HepG2 (cell line): ENCODE measurements around the gene MTMR1. TPM values are rescaled to one million over a fixed set of nuclear protein-coding genes. Genes with fewer than 3 reads are reported as not detected.

Experiments
- ATAC-seq: fragments of 200-7000 bp; cut with Tn5 transposase; 3 replicates; pipeline ENCODE4 v1.9.1; 2020; ENCODE audit warnings: mild to moderate bottlenecking, moderate library complexity
- BruUV-seq: library from RNA; stranded (reverse); fragments of 400-500 nt; replicated peaks from 2 replicates; lab custom pipeline; 2021; lab: Mats Ljungman, UMichigan
- CTCF ChIA-PET: fragments of 300-600 bp; formaldehyde crosslinking; extraction: SDS; loops from one replicate; lab custom pipeline; 2021; ENCODE audit warnings: low total read pairs, inconsistent platforms, low intra/inter-chr PET ratio; lab: Yijun Ruan, JAX
- POLR2A ChIA-PET: fragments of 350-600 bp; sonication (Branson Sonifier 250); formaldehyde crosslinking; loops from one replicate; lab custom pipeline; 2020; ENCODE audit warnings: antibody characterized with exemption, inconsistent platforms; lab: Yijun Ruan, JAX
- DNase-seq: peaks from one replicate; pipeline ENCODE4 v3.0.0-alpha.2; 2015; ENCODE audit warnings: low spot score
- FAIRE-seq: peaks from 3 replicates; lab custom pipeline; 2011; peaks lifted over from hg19 to GRCh38; lab: Jason Lieb, UNC
- H2AFZ ChIP-seq: one replicate; pipeline ENCODE4 v1.6.1; 2011; ENCODE audit warnings: low read length, inconsistent platforms
- H3K27ac ChIP-seq: fragments of 300-600 bp; 3 replicates; pipeline ENCODE4 v1.8.0; 2011; ENCODE audit warnings: mixed run types, mild to moderate bottlenecking, mixed read lengths, low read length, inconsistent platforms; ENCODE audit not compliant: insufficient read depth; ENCODE audit errors: extremely low read length
- H3K27me3 ChIP-seq, 2 experiments: fragments of 200-600 bp in 1 of 2; 2 replicates in 1 of 2; 3 replicates in 1 of 2; pipeline versions ENCODE4 v1.6.0 to v1.8.0; 2011; ENCODE audit warnings: low read length in 2 of 2, mild to moderate bottlenecking in 2 of 2, moderate library complexity in 2 of 2, inconsistent platforms in 1 of 2; ENCODE audit not compliant: insufficient read depth in 2 of 2, control insufficient read depth in 1 of 2
- H3K36me3 ChIP-seq, 2 experiments: fragments of 200-600 bp in 1 of 2; replicated peaks in 1 of 2; 2 replicates in 1 of 2; 3 replicates in 1 of 2; pipeline versions ENCODE4 v1.5.1 to v1.8.0; 2011; ENCODE audit warnings: low read length in 2 of 2, inconsistent platforms in 1 of 2; ENCODE audit not compliant: insufficient read depth in 2 of 2, control insufficient read depth in 1 of 2
- H3K4me1 ChIP-seq: 2 replicates; pipeline ENCODE4 v1.5.1; 2012; ENCODE audit warnings: low read length, inconsistent platforms; ENCODE audit not compliant: insufficient read depth
- H3K4me2 ChIP-seq: 2 replicates; pipeline ENCODE4 v1.6.0; 2011; ENCODE audit warnings: low read depth, low read length, inconsistent platforms
- H3K4me3 ChIP-seq, 3 experiments: fragments of 200-600 bp in 1 of 3; sonication (generic), shearing (Covaris generic) in 1 of 3; replicated peaks in 1 of 3; 2 replicates each; pipeline ENCODE4 v1.5.1; 2011 to 2016; ENCODE audit warnings: low read length in 3 of 3, inconsistent platforms in 2 of 3, low read depth in 2 of 3, mild to moderate bottlenecking in 2 of 3, control low read depth in 1 of 3, mixed read lengths in 1 of 3; ENCODE audit not compliant: insufficient read depth in 1 of 3
- H3K79me2 ChIP-seq: one replicate; pipeline ENCODE4 v1.6.1; 2011; ENCODE audit warnings: low read length, inconsistent platforms; ENCODE audit not compliant: insufficient read depth
- H3K9ac ChIP-seq: 2 replicates; pipeline ENCODE4 v1.6.0; 2011; ENCODE audit warnings: mild to moderate bottlenecking, low read depth, low read length, inconsistent platforms; ENCODE audit not compliant: insufficient read depth
- H3K9me3 ChIP-seq: 2 replicates; pipeline ENCODE4 v1.5.1; 2012; ENCODE audit warnings: mild to moderate bottlenecking, low read length
- H4K20me1 ChIP-seq: 2 replicates; pipeline ENCODE4 v1.6.0; 2011; ENCODE audit warnings: inconsistent platforms, mild to moderate bottlenecking, low read length, moderate library complexity; ENCODE audit not compliant: insufficient read depth
- ATM ChIP-seq: fragments of 450-650 bp; IDR thresholded peaks from 2 replicates; pipeline ENCODE4 v1.7.1; 2017; ENCODE audit warnings: mild to moderate bottlenecking, borderline replicate concordance
- FOXC1 ChIP-seq: sonication (generic); formaldehyde crosslinking; IDR thresholded peaks from 2 replicates; pipeline ENCODE4 v1.8.0; 2022; ENCODE audit warnings: mild to moderate bottlenecking, missing genetic modification reagents, borderline replicate concordance
- KMT2B ChIP-seq: IDR thresholded peaks from 2 replicates; pipeline ENCODE4 v1.6.1; 2016; ENCODE audit warnings: missing genetic modification reagents, missing compliant biosample characterization
- RXRB ChIP-seq: IDR thresholded peaks from 2 replicates; pipeline ENCODE4 v1.6.1; 2016; ENCODE audit warnings: borderline replicate concordance, missing genetic modification reagents, missing compliant biosample characterization
- ZFP36L1 ChIP-seq: sonication (generic); formaldehyde crosslinking; IDR thresholded peaks from 2 replicates; pipeline ENCODE4 v1.8.0; 2022; ENCODE audit warnings: mild to moderate bottlenecking, missing genetic modification reagents, moderate library complexity
- ZNF644 ChIP-seq: IDR thresholded peaks from 2 replicates; pipeline ENCODE4 v1.6.1; 2016; ENCODE audit warnings: low read depth
- ZNF776 ChIP-seq: sonication (generic); formaldehyde crosslinking; IDR thresholded peaks from 2 replicates; pipeline ENCODE4 v1.4.0; 2020; ENCODE audit warnings: mild to moderate bottlenecking, missing genetic modification reagents
- WGBS: methylation state at CpG from one replicate; pipeline ENCODE4 v1.1.6; 2017; ENCODE audit warnings: low lambda C conversion rate; 5-methylcytosine and 5-hydroxymethylcytosine counted together
- in situ Hi-C: cut with HindIII; loops from 2 replicates; pipeline ENCODE4 v1.10.0; 2017; ENCODE audit warnings: low pct_unique_long_range_greater_than_20kb; ENCODE audit not compliant: extremely low pct_ligation_motif_present
- intact Hi-C: fragments of 100-400 bp; cut with micrococcal nuclease; formaldehyde crosslinking; loops from one replicate; pipeline ENCODE4 v1.10.0; 2022; ENCODE audit not compliant: unreplicated experiment
- polyA plus RNA-seq, 8 experiments: library from polyadenylated mRNA; depleted of rRNA in 3 of 8; stranded (reverse) in 7 of 8; unstranded in 1 of 8; fragments of >200 nt; fragmentation: Illumina TruSeq in 4 of 8; extraction: Trizol in 4 of 8; gene quantifications; 2 replicates each; pipeline versions ENCODE4 v1.2.1 to v1.2.3, GENCODE V29; 2011 to 2016; ENCODE audit warnings: low read depth in 4 of 8, missing spikeins in 1 of 8, mixed read lengths in 1 of 8; ENCODE audit not compliant: insufficient read depth in 1 of 8
- total RNA-seq, 5 experiments: library from RNA; depleted of rRNA; stranded (reverse); fragments of >200 nt; fragmentation: Illumina TruSeq; extraction: Trizol; gene quantifications; 2 replicates each; pipeline ENCODE4 v1.2.3, GENCODE V29; 2016; ENCODE audit warnings: low read depth in 1 of 5
- TF ChIP-seq, protein P1 (sequence below): sonication (generic); formaldehyde crosslinking; IDR thresholded peaks from 2 replicates; pipeline ENCODE4 v1.9.0; 2021; ENCODE audit warnings: missing genetic modification reagents, mild to moderate bottlenecking, borderline replicate concordance
- TF ChIP-seq, protein P2 (sequence below): sonication (generic); formaldehyde crosslinking; IDR thresholded peaks from 2 replicates; pipeline ENCODE4 v1.8.1; 2022; ENCODE audit warnings: mild to moderate bottlenecking, missing genetic modification reagents
- TF ChIP-seq, protein P3 (sequence below): sonication (generic); formaldehyde crosslinking; IDR thresholded peaks from 2 replicates; pipeline ENCODE4 v1.8.0; 2022; ENCODE audit warnings: missing genetic modification reagents, mild to moderate bottlenecking, inconsistent platforms, borderline replicate concordance

Gene MTMR1
- total and polyA plus RNA-seq, 2 of the 13 experiments (the other 11 are each of a cell fraction or from before 2014, with no cell fraction given): 8.9 to 11.1 TPM

DNA sequence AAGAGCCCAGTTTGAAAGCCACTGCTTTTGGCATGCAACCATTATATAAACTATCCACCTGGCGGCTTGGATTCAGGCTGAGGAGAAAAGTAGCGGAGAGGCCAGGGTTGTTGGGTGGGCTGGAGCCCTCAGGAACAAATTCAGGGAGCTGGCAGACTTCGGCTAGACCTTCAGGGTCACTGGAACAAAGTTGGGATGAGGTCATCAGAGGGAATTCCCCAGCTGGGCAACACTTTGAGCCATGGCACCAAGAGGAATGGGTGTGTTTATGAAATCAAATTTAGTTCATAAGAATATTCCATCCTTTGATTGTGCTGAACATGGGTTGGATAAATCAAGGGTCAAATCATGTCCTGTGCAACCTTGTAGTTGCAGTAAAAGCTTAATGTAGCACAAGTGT is 22.0 kb downstream of the MTMR1 start:
- Histone ChIP-seq H3K27ac (no peak overlapping the region), H3K27me3 (no peaks in the 10 kb centered on the region), H3K4me1 (no peaks in the 10 kb centered on the region), H3K9me3 (no peaks in the 10 kb centered on the region), H4K20me1 (no peaks in the 10 kb centered on the region), H3K4me3 (no peak overlapping the region), H3K79me2 (no peaks in the 10 kb centered on the region), H2AFZ (no peak overlapping the region), H3K9ac (no peak overlapping the region), H3K36me3 (no peaks in the 10 kb centered on the region), H3K4me2 (no peak overlapping the region)
- DNase-seq: no peak
- no peak for TF ChIP-seq RXRB
- TF ChIP-seq ZFP36L1 (CRISPR knock-in tag): no peak
- no peak for TF ChIP-seq ZNF776 (CRISPR knock-in tag)
- TF ChIP-seq KMT2B (CRISPR knock-in tag): no peak
- no peak for TF ChIP-seq ZNF644 (CRISPR knock-in tag)
- TF ChIP-seq, protein P1, sequence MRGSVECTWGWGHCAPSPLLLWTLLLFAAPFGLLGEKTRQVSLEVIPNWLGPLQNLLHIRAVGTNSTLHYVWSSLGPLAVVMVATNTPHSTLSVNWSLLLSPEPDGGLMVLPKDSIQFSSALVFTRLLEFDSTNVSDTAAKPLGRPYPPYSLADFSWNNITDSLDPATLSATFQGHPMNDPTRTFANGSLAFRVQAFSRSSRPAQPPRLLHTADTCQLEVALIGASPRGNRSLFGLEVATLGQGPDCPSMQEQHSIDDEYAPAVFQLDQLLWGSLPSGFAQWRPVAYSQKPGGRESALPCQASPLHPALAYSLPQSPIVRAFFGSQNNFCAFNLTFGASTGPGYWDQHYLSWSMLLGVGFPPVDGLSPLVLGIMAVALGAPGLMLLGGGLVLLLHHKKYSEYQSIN (CRISPR knock-in tag): no peak
- WGBS: 80% methylated on average over 1 of the region's 3 CpGs
- intact Hi-C loops (loop anchor here (10.0 kb wide), 1 partner anchor 170 kb away; no protein-coding TSS in a partner anchor), in situ Hi-C loops (no loop called here)
- no peak for FAIRE-seq
- ChIA-PET POLR2A (no interaction called here), CTCF (no interaction called here)
- BruUV-seq: no TSS peak
- no peak for ATAC-seq

GRCh38 chrX:150719621-150720020 is 26.4 kb downstream of the MTMR1 start:
- Histone ChIP-seq H3K79me2 (no peaks in the 10 kb centered on the region), H3K27me3 (no peaks in the 10 kb centered on the region), H3K4me2 (no peak overlapping the region), H3K9ac (no peak overlapping the region), H3K9me3 (no peaks in the 10 kb centered on the region), H2AFZ (no peak overlapping the region), H3K27ac (no peak overlapping the region), H3K36me3 (no peaks in the 10 kb centered on the region), H4K20me1 (no peaks in the 10 kb centered on the region), H3K4me1 (no peaks in the 10 kb centered on the region), H3K4me3 (no peak overlapping the region)
- ATAC-seq (no peak), DNase-seq (no peak), FAIRE-seq (no peak)
- 96% methylated on average over 4 of the region's 4 CpGs for WGBS
- in situ Hi-C loops (no loop called here), intact Hi-C loops (loop anchor here (10.0 kb wide), 1 partner anchor 175 kb away; no protein-coding TSS in a partner anchor)
- ChIA-PET POLR2A (no interaction called here), CTCF (no interaction called here)
- BruUV-seq: no TSS peak
- TF ChIP-seq FOXC1 (CRISPR knock-in tag) (no peak), ATM (no peak)
- TF ChIP-seq, protein P2, sequence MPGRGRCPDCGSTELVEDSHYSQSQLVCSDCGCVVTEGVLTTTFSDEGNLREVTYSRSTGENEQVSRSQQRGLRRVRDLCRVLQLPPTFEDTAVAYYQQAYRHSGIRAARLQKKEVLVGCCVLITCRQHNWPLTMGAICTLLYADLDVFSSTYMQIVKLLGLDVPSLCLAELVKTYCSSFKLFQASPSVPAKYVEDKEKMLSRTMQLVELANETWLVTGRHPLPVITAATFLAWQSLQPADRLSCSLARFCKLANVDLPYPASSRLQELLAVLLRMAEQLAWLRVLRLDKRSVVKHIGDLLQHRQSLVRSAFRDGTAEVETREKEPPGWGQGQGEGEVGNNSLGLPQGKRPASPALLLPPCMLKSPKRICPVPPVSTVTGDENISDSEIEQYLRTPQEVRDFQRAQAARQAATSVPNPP: no peak
- TF ChIP-seq, protein P3, sequence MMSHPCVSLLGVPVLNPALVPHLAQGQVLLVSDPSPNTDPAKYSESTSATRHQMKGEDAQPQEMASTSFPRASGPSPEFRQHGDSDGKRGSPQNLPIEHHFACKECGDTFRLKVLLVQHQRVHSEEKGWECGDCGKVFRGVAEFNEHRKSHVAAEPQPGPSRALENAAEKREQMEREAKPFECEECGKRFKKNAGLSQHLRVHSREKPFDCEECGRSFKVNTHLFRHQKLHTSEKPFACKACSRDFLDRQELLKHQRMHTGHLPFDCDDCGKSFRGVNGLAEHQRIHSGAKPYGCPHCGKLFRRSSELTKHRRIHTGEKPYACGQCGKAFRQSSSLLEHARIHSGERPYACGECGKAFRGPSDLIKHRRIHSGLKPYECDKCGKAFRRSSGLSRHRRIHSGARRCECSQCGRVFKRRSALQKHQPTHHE (CRISPR knock-in tag): no peak
